Activated CD4-positive, alpha-beta T cell treated with anti-CD3 and anti-CD28 coated beads for 1 hour (primary cell): Measurements from ENCODE around the gene LCE3E.
"Not testable (repeated sequence)": the region's sequence is repeated elsewhere in the genome, so short reads cannot be mapped to it uniquely, and the experiment has no call there.

Experiments
- DNase-seq: peaks from one replicate; pipeline ENCODE4 v3.0.0-alpha.2; 2020

Gene LCE3E, protein sequence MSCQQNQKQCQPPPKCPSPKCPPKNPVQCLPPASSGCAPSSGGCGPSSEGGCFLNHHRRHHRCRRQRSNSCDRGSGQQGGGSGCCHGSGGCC

GRCh38 chr1:152566681-152567080 lies at the start of gene LCE3E:
TSS of gene LCE3E (minus strand) at chr1:152566780. CDS start at chr1:152566208, 572 bp downstream.
- DNase-seq: no peak

GRCh38 chr1:152613511-152613910 lies 46.9 kb upstream of the LCE3E start, which contains the start of gene LCE3B:
TSS of gene LCE3B (plus strand) at chr1:152613811. CDS start at chr1:152613811, 0 bp downstream.
- no peak for DNase-seq

GRCh38 chr1:152599934-152600333 lies 33.4 kb upstream of the LCE3E start, which contains the start of gene LCE3C:
TSS of gene LCE3C (plus strand) at chr1:152600234. CDS start at chr1:152600732, 498 bp downstream.
- no peak for DNase-seq

- DNase-seq: no peak
Measured at GRCh38 chr1:152596986-152597385, 30.4 kb upstream of the LCE3E start.

DNA sequence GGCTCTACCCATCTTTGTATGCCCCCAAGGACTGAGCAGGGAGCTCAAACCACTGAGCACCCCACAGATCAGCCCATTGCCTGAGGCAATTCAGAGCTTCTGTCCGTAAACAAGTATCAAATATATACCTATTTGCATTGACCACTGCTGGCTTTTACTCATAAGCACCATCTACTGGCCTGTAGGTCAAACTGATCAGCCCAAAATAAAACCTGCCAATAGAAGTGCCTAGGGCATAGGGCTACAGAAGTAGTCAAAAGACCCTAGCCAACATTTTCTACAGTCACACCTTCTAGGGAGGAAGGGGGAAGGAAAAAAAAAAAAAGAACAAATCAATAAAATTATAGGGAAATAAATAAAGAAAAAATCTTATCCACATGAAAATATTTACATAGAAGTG lies 19.0 kb upstream of the LCE3E start:
- DNase-seq: no peak

GRCh38 chr1:152582647-152583046 lies 16.1 kb upstream of the LCE3E start:
- no peak for DNase-seq

DNA sequence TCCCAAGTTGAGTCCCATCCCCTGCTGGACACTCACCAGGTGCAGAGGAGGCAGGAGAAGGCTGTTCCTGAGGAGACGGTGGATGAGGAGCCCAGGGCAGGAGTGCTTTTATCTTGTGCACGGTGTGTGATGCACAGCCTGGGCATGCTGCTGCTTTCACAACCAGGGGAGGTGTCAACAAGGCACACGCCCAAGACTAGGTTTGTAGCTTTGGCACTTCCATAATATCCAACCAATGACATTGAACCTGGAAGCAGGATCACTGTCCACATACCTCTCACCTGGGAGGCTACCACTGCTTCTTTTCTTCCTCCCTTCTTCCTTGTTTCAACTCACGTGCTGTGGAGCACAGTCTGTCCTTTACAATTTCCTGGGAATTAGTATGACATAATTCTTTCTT lies 13.9 kb upstream of the LCE3E start, which contains the start of gene LCE3D:
TSS of gene LCE3D (minus strand) at position 84 of the 400 bp plus-strand sequence. CDS start 580 bp downstream, outside the sequence.
- DNase-seq: no peak

GRCh38 chr1:152579526-152579925 lies 12.9 kb upstream of the LCE3E start:
- not testable (repeated sequence) for DNase-seq

GRCh38 chr1:152577168-152577567 lies 10.6 kb upstream of the LCE3E start:
- no peak for DNase-seq

- DNase-seq: no peak
Measured at GRCh38 chr1:152565535-152566215, 905 bp downstream of the LCE3E start.

- no peak for DNase-seq
Measured at GRCh38 chr1:152565115-152565514, 1.5 kb downstream of the LCE3E start.

DNA sequence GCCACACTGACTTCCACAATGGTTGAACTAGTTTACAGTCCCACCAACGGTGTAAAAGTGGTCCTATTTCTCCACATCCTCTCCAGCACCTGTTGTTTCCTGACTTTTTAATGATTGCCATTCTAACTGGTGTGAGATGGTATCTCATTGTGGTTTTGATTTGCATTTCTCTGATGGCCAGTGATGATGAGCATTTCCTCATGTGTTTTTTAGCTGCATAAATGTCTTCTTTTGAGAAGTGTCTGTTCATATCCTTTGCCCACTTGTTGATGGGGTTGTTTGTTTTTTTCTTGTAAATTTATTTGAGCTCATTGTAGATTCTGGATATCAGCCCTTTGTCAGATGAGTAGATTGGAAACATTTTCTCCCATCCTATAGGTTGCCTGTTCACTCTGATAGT lies 18.2 kb downstream of the LCE3E start:
- not testable (repeated sequence) for DNase-seq

DNA sequence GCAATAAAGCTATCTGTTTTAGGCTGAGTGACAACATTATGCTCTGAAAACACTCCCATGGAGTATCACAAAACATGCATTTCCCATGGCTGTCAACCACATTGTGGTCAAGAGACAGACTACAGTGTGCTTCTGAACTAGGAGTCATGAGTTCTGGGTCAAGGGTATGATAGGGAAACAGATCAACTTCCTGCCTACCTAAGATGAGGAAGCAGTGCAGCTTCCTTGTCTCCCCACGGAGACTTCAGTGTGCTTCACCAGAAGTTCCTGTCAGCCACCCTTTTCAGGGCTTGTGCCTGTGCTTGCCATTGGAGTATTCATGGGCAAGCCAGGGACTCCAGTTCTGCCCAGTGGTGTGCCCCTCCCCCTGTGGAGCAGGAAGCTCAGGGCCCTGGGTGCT lies 19.9 kb downstream of the LCE3E start:
- DNase-seq: no peak

DNA sequence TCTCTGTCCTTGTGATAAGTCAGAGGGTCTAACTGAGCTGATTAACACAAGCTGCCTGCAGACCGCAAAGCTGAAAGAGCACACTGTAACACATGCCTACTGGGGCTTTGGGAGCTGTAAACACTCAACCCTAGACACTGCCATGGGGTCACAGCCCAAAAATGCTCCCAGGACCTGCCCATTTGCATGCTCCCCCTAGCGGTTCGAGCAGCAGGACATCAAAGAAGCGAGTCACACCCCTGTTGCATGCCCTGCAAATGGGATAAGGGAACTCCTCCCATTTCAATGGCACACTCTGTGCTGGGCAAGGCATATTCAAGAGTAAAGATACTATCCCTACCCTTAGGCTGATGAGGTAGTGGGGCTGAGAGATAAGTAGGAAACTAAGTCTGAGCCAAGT lies 22.8 kb downstream of the LCE3E start:
- no peak for DNase-seq

- DNase-seq: no peak
Measured at GRCh38 chr1:152539901-152540300, 26.7 kb downstream of the LCE3E start.

DNA sequence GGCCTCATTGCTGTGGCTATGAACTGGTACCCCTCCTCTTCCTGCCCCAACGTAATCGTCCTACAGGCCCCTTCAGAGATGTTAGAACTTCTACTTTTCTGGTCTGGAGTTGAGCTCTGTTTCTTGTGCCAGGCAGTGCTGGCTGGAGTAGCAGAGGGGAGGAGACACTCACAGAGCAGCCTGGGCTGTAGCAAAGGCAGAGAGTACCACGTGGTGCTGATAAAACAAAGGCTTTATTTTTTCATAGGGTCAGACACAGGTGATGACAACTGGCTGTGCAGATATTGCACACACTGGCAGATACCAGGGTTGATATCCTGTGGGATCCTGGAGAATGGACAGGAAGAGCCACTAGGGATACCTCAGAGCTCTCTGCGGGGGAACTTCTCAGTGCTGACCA lies 29.1 kb downstream of the LCE3E start:
- no peak for DNase-seq

DNA sequence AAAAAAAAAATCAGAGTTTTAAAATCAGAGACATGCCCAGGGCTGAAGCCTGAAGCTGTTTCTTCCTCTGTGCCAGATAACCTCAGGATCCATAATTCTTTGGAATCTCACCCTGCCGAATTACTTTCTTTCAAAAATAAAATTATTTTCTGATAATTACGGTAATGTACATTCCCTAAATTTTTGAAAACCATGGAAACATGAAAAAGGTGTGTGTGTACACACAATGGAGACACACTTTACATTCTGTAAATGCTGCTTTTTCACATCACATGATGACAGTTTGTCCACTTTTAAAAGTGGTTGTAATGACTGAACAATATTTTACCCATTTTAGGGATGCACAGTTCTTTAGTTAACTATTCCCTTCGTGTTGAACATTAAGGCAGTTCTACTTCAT lies 30.8 kb downstream of the LCE3E start:
- no peak for DNase-seq

DNA sequence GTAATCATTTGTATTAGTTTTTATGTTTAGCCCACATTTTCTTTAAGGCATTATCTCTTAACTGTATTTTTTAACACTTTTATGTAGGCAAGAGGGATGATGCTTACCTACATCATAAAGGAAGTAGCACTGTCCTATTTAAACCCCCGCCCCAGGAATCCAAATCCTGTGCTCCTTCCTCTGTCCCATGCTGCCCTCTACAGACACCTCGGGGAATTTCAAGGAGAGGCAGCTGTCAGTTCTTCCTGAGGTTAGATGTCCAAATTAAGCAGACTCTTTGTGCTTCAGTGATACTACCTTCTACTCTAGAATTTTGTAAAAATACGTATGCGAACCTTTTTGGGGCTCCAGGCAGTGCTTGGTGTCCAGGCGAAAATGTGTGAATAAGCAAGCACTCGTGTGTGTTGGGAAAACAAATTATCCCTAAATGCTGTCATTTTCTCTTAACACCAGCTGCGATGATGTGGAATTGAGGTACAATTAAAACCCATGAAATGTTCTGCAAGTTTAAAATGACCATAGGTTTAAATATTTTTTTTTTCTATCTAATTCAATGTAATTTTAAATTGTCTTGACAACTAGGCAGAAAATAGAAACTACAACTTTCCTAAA lies 33.1 kb downstream of the LCE3E start:
- no peak for DNase-seq

- DNase-seq: no peak
Measured at GRCh38 chr1:152525080-152525641, 41.4 kb downstream of the LCE3E start.

DNA sequence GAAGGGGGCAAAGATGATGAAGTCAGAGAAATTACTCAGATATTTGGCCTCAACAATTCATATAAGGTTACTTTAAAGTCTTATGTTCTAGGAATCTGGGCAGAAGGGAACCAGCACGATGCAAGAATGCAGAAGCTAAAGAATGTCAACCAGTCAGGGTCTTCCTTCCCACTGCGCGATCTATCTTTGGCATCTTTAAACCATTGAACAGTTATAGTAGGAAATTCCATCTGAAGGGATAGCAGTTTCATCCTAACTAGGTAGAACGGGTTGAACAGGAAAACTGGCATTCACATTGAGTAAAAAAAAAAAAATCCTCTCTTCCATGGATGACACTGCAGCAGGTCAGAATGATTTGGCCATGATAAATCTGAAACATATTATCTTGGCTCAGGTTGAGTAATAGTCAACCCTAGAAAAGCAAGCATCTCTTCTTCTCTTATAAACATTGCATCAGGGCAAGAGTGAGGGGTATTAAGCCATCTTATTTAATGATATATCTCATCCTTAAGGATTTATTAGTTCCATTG lies 46.0 kb downstream of the LCE3E start:
- no peak for DNase-seq

DNA sequence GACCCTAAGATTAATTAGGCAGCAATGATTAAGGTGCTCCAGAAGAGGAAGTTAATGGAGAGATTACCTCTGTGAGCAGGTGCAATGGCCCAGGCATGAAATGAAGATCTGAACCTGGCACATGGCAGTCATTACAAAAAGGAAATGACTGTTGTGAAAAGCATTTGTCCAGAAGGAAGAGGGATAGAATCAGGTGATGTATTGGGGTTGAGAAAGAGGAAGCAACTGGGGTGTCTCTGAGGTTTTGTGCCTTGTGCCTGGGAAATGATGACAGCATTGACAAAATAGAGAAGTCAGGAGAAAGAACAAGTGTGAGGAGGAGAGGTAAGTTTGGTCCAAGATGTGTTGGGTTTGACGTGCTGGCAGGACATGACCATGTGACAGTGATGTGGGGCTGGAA lies 46.7 kb downstream of the LCE3E start:
- DNase-seq: no peak

- no peak for DNase-seq
Measured at GRCh38 chr1:152517237-152517811, 49.3 kb downstream of the LCE3E start.

- no peak for DNase-seq
Measured at GRCh38 chr1:152516082-152516481, 50.5 kb downstream of the LCE3E start.
